Measurements from ENCODE around the gene INPP5A.

Gene INPP5A

GRCh38 chr10:132750936-132751335 lies 213.3 kb downstream of the INPP5A start:
- no peaks in the 10 kb centered on the region for H3K27me3 ChIP-seq (replicated peaks; ENCODE audit: insufficient read depth, low read length)
- H3K4me1 ChIP-seq (ENCODE audit: low read length): no peaks in the 10 kb centered on the region
- no peaks in the 10 kb centered on the region for H3K9me2 ChIP-seq (replicated peaks; ENCODE audit: insufficient read depth, low read length)
- no peak overlapping the region for H3K9ac ChIP-seq (ENCODE audit: low read length)
- no peaks in the 10 kb centered on the region for H3K9me3 ChIP-seq (replicated peaks; ENCODE audit: insufficient read depth, low read length)
- no peak overlapping the region for H3K4me2 ChIP-seq (ENCODE audit: low read depth, low read length)
- TF ChIP-seq EZH2phosphoT487 (IDR thresholded peaks at IDR 0.05; ENCODE audit: low read length) (no peak), EZH2 (optimal IDR thresholded peaks at IDR 0.05; ENCODE audit: low read depth, low read length) (no peak), CTCF (IDR thresholded peaks at IDR 0.05; ENCODE audit: low read length) (no peak)
- H2AFZ ChIP-seq (ENCODE audit: low read length): no peak overlapping the region
- H3K36me3 ChIP-seq (replicated peaks; ENCODE audit: insufficient read depth, low read length): no peaks in the 10 kb centered on the region
- no peaks in the 10 kb centered on the region for H3K79me2 ChIP-seq (ENCODE audit: low read length)
- no peak overlapping the region for H3K27ac ChIP-seq (ENCODE audit: low read length)
- H3K4me3 ChIP-seq (ENCODE audit: low read length): no peak overlapping the region
- H4K20me1 ChIP-seq (ENCODE audit: insufficient read depth, low read length): no peaks in the 10 kb centered on the region
- DNase-seq: no peak
- no peaks in the 10 kb centered on the region for H3F3A ChIP-seq (ENCODE audit: insufficient read depth, low read length)

- no peak for DNase-seq
- Histone ChIP-seq H3K4me2 (ENCODE audit: low read depth, low read length) (no peak overlapping the region), H3K27me3 (replicated peaks; ENCODE audit: insufficient read depth, low read length) (no peaks in the 10 kb centered on the region), H3K9me3 (replicated peaks; ENCODE audit: insufficient read depth, low read length) (no peaks in the 10 kb centered on the region), H3K79me2 (ENCODE audit: low read length) (no peaks in the 10 kb centered on the region), H3K4me3 (ENCODE audit: low read length) (no peak overlapping the region), H3F3A (ENCODE audit: insufficient read depth, low read length) (no peaks in the 10 kb centered on the region), H3K9me2 (replicated peaks; ENCODE audit: insufficient read depth, low read length) (no peaks in the 10 kb centered on the region), H3K9ac (ENCODE audit: low read length) (no peak overlapping the region), H3K36me3 (replicated peaks; ENCODE audit: insufficient read depth, low read length) (no peaks in the 10 kb centered on the region), H2AFZ (ENCODE audit: low read length) (no peak overlapping the region), H3K4me1 (ENCODE audit: low read length) (no peaks in the 10 kb centered on the region), H3K27ac (ENCODE audit: low read length) (no peak overlapping the region), H4K20me1 (ENCODE audit: insufficient read depth, low read length) (no peaks in the 10 kb centered on the region)
- TF ChIP-seq EZH2phosphoT487 (IDR thresholded peaks at IDR 0.05; ENCODE audit: low read length) (no peak), EZH2 (optimal IDR thresholded peaks at IDR 0.05; ENCODE audit: low read depth, low read length) (no peak), CTCF (IDR thresholded peaks at IDR 0.05; ENCODE audit: low read length) (no peak)
These were observed 214.8 kb downstream of the INPP5A start for GRCh38 chr10:132752378-132752777.

GRCh38 chr10:132752961-132753360 lies 215.4 kb downstream of the INPP5A start:
- TF ChIP-seq CTCF (IDR thresholded peaks at IDR 0.05; ENCODE audit: low read length): no peak
- no peak for TF ChIP-seq EZH2 (optimal IDR thresholded peaks at IDR 0.05; ENCODE audit: low read depth, low read length)
- no peak for TF ChIP-seq EZH2phosphoT487 (IDR thresholded peaks at IDR 0.05; ENCODE audit: low read length)
- no peak overlapping the region for H2AFZ ChIP-seq (ENCODE audit: low read length)
- H3K9me3 ChIP-seq (replicated peaks; ENCODE audit: insufficient read depth, low read length): no peaks in the 10 kb centered on the region
- H3K27ac ChIP-seq (ENCODE audit: low read length): no peak overlapping the region
- no peaks in the 10 kb centered on the region for H3F3A ChIP-seq (ENCODE audit: insufficient read depth, low read length)
- H3K9ac ChIP-seq (ENCODE audit: low read length): no peak overlapping the region
- DNase-seq: no peak
- H3K27me3 ChIP-seq (replicated peaks; ENCODE audit: insufficient read depth, low read length): no peaks in the 10 kb centered on the region
- no peaks in the 10 kb centered on the region for H3K79me2 ChIP-seq (ENCODE audit: low read length)
- H3K4me3 ChIP-seq (ENCODE audit: low read length): no peak overlapping the region
- no peak overlapping the region for H3K4me2 ChIP-seq (ENCODE audit: low read depth, low read length)
- no peaks in the 10 kb centered on the region for H3K9me2 ChIP-seq (replicated peaks; ENCODE audit: insufficient read depth, low read length)
- no peaks in the 10 kb centered on the region for H4K20me1 ChIP-seq (ENCODE audit: insufficient read depth, low read length)
- H3K4me1 ChIP-seq (ENCODE audit: low read length): no peaks in the 10 kb centered on the region
- H3K36me3 ChIP-seq (replicated peaks; ENCODE audit: insufficient read depth, low read length): no peaks in the 10 kb centered on the region
